Esophagus muscularis mucosa (tissue), 4 donors: ENCODE data around the gene SUFU. TPM values are rescaled to one million over a fixed set of nuclear protein-coding genes. Genes with fewer than 3 reads are reported as not detected.

Experiments used
- DNase-seq: peaks from one replicate; pipeline ENCODE4 v3.0.0-alpha.2; 2017; ENCODE audit errors: extremely low spot score
- H3K27ac ChIP-seq, 4 donors: fragments of 200-600 bp; sonication (generic); replicated peaks in 1 of 4; 1 replicate in 3 of 4; 2 replicates in 1 of 4; pipeline ENCODE4 v1.5.1; 2016 to 2019; ENCODE audit warnings: mild to moderate bottlenecking in 1 of 4
- H3K27me3 ChIP-seq, 4 donors: fragments of 200-600 bp; sonication (generic); one replicate each; pipeline versions ENCODE4 v1.5.1 to v1.6.0; 2016 to 2019
- H3K36me3 ChIP-seq, 4 donors: fragments of 200-600 bp; sonication (generic); one replicate each; pipeline ENCODE4 v1.5.1; 2016 to 2019
- H3K4me1 ChIP-seq, 4 donors: fragments of 200-600 bp; sonication (generic); one replicate each; pipeline ENCODE4 v1.5.1; 2016 to 2019
- H3K4me3 ChIP-seq, 4 donors: fragments of 200-600 bp; sonication (generic); 1 replicate in 2 of 4; 2 replicates in 2 of 4; pipeline ENCODE4 v1.5.1; 2016 to 2019; ENCODE audit warnings: mild to moderate bottlenecking in 4 of 4, moderate library complexity in 1 of 4
- H3K9me3 ChIP-seq, 4 donors: fragments of 200-600 bp; sonication (generic); 1 replicate in 3 of 4; 2 replicates in 1 of 4; pipeline ENCODE4 v1.5.1; 2016 to 2019
- EP300 ChIP-seq: sonication (generic); formaldehyde crosslinking; IDR thresholded peaks from one replicate; pipeline ENCODE4 v1.6.1; 2017; ENCODE audit warnings: antibody characterized with exemption
- POLR2A ChIP-seq: fragments of 450-650 bp; IDR thresholded peaks from one replicate; pipeline ENCODE4 v1.6.1; 2017; ENCODE audit warnings: antibody characterized with exemption, moderate library complexity, mild to moderate bottlenecking, low read depth
- POLR2AphosphoS5 ChIP-seq, 2 donors: sonication (generic); formaldehyde crosslinking; IDR thresholded peaks; one replicate each; pipeline ENCODE4 v1.6.1; 2017; ENCODE audit warnings: antibody characterized with exemption in 2 of 2
- WGBS: methylation state at CpG from one replicate; pipeline ENCODE4 v1.1.5; 2018; 5-methylcytosine and 5-hydroxymethylcytosine counted together
- intact Hi-C: fragments of 100-400 bp; cut with DNase I; formaldehyde crosslinking; loops from one replicate; pipeline ENCODE4 v1.15.1; 2023
- total RNA-seq, 4 donors: library from RNA; depleted of rRNA; stranded (reverse); fragments of >200 nt; gene quantifications; one replicate each; pipeline versions ENCODE4 v1.1.0 to v1.2.1, GENCODE V29; 2016
- TF ChIP-seq, protein P1 (sequence below), 3 experiments: fragments of 200-600 bp in 2 of 3; fragments of 450-650 bp in 1 of 3; sonication (generic) in 2 of 3; IDR thresholded peaks; one replicate each; pipeline ENCODE4 v1.5.1; 2017 to 2019; ENCODE audit warnings: antibody characterized with exemption in 3 of 3, mild to moderate bottlenecking in 2 of 3, moderate library complexity in 1 of 3

Gene SUFU
- total RNA-seq, 4 donors from 2014 or later = 5.0 to 11.7 (median 10.1) TPM

DNA sequence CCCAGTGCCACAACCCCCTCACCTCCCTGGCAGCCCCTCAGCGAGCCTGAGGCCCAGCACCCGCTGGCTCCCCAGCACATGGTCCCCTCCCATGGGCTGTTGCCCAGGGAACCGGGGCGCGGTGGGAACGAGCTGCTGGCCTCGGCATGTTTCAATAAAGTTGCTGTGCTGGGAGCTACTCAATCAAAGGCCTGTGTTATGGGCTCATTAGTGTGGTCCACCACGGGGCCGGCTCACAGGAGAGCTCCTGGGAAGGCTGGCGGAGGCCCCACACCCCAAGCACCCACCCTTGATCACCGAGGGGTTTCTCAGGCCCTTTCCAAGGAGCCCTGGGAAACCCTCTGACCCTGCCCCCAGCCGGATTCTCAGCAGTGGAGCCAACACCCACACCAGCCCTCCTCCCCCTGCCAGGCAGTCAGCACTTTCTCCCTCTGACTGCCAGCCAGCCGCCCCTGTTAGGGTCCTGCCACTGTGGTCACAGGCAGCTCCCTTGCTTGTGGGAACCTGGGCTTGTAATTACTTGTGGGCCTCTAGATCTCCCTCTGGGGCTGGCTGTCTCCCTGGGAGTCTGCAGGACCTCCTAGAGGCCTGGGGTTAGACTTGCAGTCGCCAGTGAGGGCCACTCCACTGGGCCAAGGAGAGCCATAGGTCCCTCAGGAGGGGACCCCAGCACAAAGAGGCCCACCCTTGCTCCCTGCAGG is 115.7 kb downstream of the SUFU start:
- H3K27ac ChIP-seq = peak overlapping the region; percentile 28 to 58 (median 34)
- intact Hi-C loops = no loop called here
- peaks cover 61 to 85% (median 82%) of the 10 kb centered on the region in 4 donors for H3K4me1 ChIP-seq
- no peaks in the 10 kb centered on the region for H3K27me3 ChIP-seq
- WGBS = 80% methylated on average over 5 of the region's 14 CpGs
- no peak overlapping the region for H3K4me3 ChIP-seq
- no peak for TF ChIP-seq POLR2AphosphoS5 (IDR thresholded peaks at IDR 0.05)
- TF ChIP-seq POLR2A = no peak
- TF ChIP-seq, protein P1, sequence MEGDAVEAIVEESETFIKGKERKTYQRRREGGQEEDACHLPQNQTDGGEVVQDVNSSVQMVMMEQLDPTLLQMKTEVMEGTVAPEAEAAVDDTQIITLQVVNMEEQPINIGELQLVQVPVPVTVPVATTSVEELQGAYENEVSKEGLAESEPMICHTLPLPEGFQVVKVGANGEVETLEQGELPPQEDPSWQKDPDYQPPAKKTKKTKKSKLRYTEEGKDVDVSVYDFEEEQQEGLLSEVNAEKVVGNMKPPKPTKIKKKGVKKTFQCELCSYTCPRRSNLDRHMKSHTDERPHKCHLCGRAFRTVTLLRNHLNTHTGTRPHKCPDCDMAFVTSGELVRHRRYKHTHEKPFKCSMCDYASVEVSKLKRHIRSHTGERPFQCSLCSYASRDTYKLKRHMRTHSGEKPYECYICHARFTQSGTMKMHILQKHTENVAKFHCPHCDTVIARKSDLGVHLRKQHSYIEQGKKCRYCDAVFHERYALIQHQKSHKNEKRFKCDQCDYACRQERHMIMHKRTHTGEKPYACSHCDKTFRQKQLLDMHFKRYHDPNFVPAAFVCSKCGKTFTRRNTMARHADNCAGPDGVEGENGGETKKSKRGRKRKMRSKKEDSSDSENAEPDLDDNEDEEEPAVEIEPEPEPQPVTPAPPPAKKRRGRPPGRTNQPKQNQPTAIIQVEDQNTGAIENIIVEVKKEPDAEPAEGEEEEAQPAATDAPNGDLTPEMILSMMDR (IDR thresholded peaks at IDR 0.05) = no peak
- no peak for TF ChIP-seq EP300
- peaks cover 18 to 38% (median 29%) of the 10 kb centered on the region in 4 donors for H3K36me3 ChIP-seq
- no peaks in the 10 kb centered on the region for H3K9me3 ChIP-seq
- no peak for DNase-seq

DNA sequence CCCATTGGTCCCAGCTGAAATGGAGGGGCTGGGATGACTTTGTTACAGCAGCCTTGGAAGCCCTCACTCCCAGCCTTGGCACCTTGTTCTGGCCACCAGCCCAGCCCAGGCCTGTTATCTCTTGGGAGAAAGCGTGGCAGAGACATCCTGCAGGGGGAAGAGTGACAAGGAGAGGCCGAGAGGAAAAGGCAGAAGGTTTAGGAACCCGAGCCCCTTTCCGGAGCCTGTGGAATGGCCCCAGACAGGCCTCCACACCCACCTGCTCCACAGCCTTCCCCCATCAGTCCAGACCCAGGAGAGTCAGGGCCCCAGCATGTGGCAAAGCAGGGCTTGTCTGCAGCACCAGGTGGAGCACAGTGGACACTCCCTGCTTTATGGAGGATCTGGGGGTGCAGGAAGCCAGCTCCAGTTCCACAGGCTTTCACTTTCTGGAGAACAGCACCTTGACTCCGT is 116.4 kb downstream of the SUFU start:
- H3K27ac ChIP-seq = peak overlapping the region; percentile 28 to 38 (median 34)
- intact Hi-C loops = no loop called here

DNA sequence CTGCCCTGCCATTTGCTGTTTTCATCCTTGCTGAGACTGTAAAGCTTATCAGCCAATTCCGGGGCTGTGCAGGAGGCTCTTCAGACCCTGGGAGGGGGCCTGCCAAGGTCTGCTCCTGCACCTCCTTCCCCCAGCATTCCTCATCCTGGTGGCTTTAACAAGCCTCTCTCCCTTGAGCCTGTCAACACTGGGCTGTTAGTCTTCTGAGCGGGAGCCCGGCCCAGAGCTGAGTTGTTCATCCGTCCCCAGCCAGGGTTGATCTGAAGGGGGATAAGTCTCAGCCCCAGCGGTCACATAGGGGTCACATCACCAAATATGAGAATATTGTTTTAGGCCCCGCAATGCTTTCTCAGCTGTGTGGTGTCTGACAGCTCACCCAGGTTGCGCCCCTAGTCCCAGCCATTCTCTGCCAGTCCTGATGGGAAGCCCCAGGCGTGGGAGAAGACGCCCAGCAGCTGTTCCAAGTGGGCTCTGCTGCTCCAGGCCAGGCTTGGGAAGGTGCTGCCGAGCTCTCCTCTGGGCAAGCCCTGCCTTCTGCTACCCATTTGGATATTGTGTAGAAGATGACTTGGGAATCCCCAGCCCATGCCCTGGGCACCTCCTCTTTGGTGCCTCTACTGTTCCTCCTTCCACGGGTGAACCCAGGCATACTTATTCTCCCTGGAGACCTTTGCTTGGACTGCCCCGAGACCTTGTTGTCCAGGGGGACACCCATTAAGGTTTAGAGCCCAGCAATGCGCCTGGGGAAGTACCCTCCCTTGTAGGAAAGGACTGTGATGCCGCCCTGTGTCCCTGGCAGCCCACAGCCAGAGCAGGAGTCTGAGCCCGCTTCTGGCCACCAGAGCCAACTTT is 117.0 kb downstream of the SUFU start:
- peaks cover 12 to 29% (median 21%) of the 10 kb centered on the region in 4 donors for H3K36me3 ChIP-seq
- TF ChIP-seq POLR2AphosphoS5 (IDR thresholded peaks at IDR 0.05) (no peak), EP300 (no peak), POLR2A (no peak)
- TF ChIP-seq, protein P1 (IDR thresholded peaks at IDR 0.05) = no peak
- H3K4me3 ChIP-seq = no peak overlapping the region
- no peaks in the 10 kb centered on the region for H3K27me3 ChIP-seq
- WGBS = 60% methylated on average over 6 of the region's 15 CpGs
- intact Hi-C loops = no loop called here
- H3K9me3 ChIP-seq = no peaks in the 10 kb centered on the region
- H3K4me1 ChIP-seq = peaks cover 66 to 85% (median 82%) of the 10 kb centered on the region in 4 donors
- no peak for DNase-seq
- peak overlapping the region; percentile 28 to 38 (median 34) for H3K27ac ChIP-seq

More for the DNA sequence above, 116.4 kb downstream of the SUFU start:
- no peak for TF ChIP-seq EP300
- no peak for TF ChIP-seq POLR2A
- TF ChIP-seq, protein P1 (IDR thresholded peaks at IDR 0.05) = no peak
- no peak for TF ChIP-seq POLR2AphosphoS5 (IDR thresholded peaks at IDR 0.05)
- no peak overlapping the region for H3K4me3 ChIP-seq
- peaks cover 18 to 36% (median 28%) of the 10 kb centered on the region in 4 donors for H3K36me3 ChIP-seq
- no peak for DNase-seq
- no peaks in the 10 kb centered on the region for H3K27me3 ChIP-seq
- no peaks in the 10 kb centered on the region for H3K9me3 ChIP-seq
- peaks cover 66 to 85% (median 82%) of the 10 kb centered on the region in 4 donors for H3K4me1 ChIP-seq
- 34% methylated on average over 4 of the region's 5 CpGs for WGBS

DNA sequence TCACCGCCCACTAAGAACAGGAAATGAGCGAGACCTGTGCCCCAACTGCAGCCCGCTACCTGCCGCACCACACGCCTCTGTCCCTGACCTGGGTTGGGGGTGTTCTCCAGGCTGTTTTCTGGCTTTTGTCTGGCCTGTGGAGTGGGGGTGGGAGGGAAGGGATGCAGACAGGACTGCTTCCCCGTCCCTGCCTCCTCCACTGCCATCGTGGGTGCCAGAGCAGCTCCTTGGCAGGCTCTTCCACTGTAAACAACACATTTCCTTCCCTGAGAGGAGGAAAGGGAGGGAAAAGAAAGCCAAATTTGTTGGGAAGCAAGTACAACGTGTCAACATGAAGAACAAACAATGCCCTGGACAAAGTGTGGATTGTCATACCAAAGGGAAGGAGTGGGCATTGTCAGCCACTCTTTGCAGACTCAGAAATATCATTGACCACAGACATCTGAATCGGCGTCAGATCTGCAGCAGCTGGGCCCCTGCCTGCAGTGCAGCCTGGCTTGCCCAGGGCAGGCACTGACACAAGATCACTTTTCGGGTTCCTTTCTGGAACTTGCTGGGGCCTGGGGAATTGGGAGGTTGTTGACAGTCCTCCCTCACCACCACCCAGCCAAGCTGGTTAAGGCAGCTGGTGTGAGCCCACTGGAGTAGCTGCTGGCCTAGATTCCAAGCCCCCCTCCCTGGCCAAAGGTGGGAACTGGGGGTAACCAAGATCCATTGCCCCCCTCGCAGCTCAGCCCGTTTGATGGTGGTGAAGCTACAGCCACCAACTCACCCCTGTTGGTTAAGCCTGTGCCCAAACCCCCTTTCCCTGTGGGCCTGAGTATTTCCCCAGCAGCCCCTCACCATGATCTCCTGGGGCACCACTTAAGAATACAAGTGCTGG is 117.9 kb downstream of the SUFU start:
- TF ChIP-seq POLR2A = no peak
- no peak for TF ChIP-seq EP300
- TF ChIP-seq, protein P1 (IDR thresholded peaks at IDR 0.05) = no peak
- TF ChIP-seq POLR2AphosphoS5 (IDR thresholded peaks at IDR 0.05) = no peak
- Histone ChIP-seq H3K4me3 (no peak overlapping the region), H3K4me1 (peaks cover 68 to 85% (median 82%) of the 10 kb centered on the region in 4 donors), H3K27me3 (no peaks in the 10 kb centered on the region), H3K36me3 (peaks cover 6 to 21% (median 13%) of the 10 kb centered on the region in 4 donors), H3K27ac (peak overlapping the region; percentile 28 to 38 (median 34)), H3K9me3 (no peaks in the 10 kb centered on the region)
- 59% methylated on average over 7 of the region's 13 CpGs for WGBS
- intact Hi-C loops = no loop called here
- no peak for DNase-seq
